Pons (tissue), 1 donor: ENCODE data around the gene USP25.

Experiments used
- DNase-seq: peaks from one replicate; pipeline ENCODE4 v3.0.0-alpha.2; 2016; ENCODE audit warnings: low spot score

The USP25 gene

GRCh38 chr21:15763359-15763758 is 33.6 kb downstream of the USP25 start:
- DNase-seq = no peak

GRCh38 chr21:15764878-15765277 is 35.1 kb downstream of the USP25 start:
- DNase-seq = no peak

- DNase-seq = no peak
Observed at GRCh38 chr21:15766952-15767603, 37.3 kb downstream of the USP25 start.

GRCh38 chr21:15768045-15768601 is 38.3 kb downstream of the USP25 start:
- DNase-seq = no peak

GRCh38 chr21:15768853-15769252 is 39.1 kb downstream of the USP25 start:
- no peak for DNase-seq

GRCh38 chr21:15771311-15771710 is 41.5 kb downstream of the USP25 start:
- DNase-seq = no peak

- DNase-seq = no peak
Observed at GRCh38 chr21:15772654-15773053, 42.9 kb downstream of the USP25 start.

GRCh38 chr21:15774590-15774989 is 44.8 kb downstream of the USP25 start:
- DNase-seq = no peak

- DNase-seq = no peak
Observed at GRCh38 chr21:15775291-15775690, 45.5 kb downstream of the USP25 start.

GRCh38 chr21:15775981-15776380 is 46.2 kb downstream of the USP25 start:
- no peak for DNase-seq

GRCh38 chr21:15776818-15777217 is 47.0 kb downstream of the USP25 start:
- no peak for DNase-seq

- no peak for DNase-seq
Observed at GRCh38 chr21:15781986-15782385, 52.2 kb downstream of the USP25 start.

GRCh38 chr21:15788847-15789523 is 59.2 kb downstream of the USP25 start:
- DNase-seq = no peak

- no peak for DNase-seq
Observed at GRCh38 chr21:15793109-15793508, 63.3 kb downstream of the USP25 start.

- no peak for DNase-seq
Observed at GRCh38 chr21:15793550-15794235, 63.9 kb downstream of the USP25 start.

- DNase-seq = no peak
Observed at GRCh38 chr21:15794277-15794912, 64.6 kb downstream of the USP25 start.

- DNase-seq = no peak
Observed at GRCh38 chr21:15795533-15795932, 65.8 kb downstream of the USP25 start.

- DNase-seq = no peak
Observed at GRCh38 chr21:15797577-15798363, 68.0 kb downstream of the USP25 start.

GRCh38 chr21:15801352-15801863 is 71.6 kb downstream of the USP25 start:
- no peak for DNase-seq

GRCh38 chr21:15804247-15805005 is 74.6 kb downstream of the USP25 start:
- peak; percentile 95 for DNase-seq

GRCh38 chr21:15809065-15809464 is 79.3 kb downstream of the USP25 start:
- DNase-seq = no peak
